PC-9 (cell line): Measurements from ENCODE around the gene NDST4.

Source experiments
- CTCF ChIP-seq: fragments of 200-600 bp; sonication (generic); conservative IDR thresholded peaks from 2 replicates; pipeline ENCODE4 v1.6.1; 2017; ENCODE audit warnings: mixed run types, antibody characterized with exemption, mild to moderate bottlenecking, moderate library complexity
- EZH2 ChIP-seq: fragments of 200-600 bp; sonication (generic); IDR thresholded peaks from 2 replicates; pipeline ENCODE4 v1.8.0; 2017; ENCODE audit warnings: antibody characterized with exemption, low read depth

- TF ChIP-seq CTCF (no peak), EZH2 (no peak)
These were observed 186.8 kb downstream of the NDST4 start for GRCh38 chr4:114926583-114926982.
